OCI-LY7 (cell line): ENCODE data around the gene CAP1. TPM values are rescaled to one million over a fixed set of nuclear protein-coding genes. Genes with fewer than 3 reads are reported as not detected.
A peak's percentile ranks its signal among the peaks of the same experiment; 100 is the strongest.

Experiments
- BruUV-seq: library from RNA; stranded (reverse); fragments of 400-500 nt; replicated peaks from 2 replicates; lab custom pipeline; 2021; lab: Mats Ljungman, UMichigan
- CTCF ChIA-PET: fragments of 300-600 bp; sonication (Branson Sonifier 250); formaldehyde crosslinking; loops from one replicate; lab custom pipeline; 2022; ENCODE audit warnings: antibody characterized with exemption; ENCODE audit not compliant: unreplicated experiment; lab: Charles Lee
- POLR2A ChIA-PET: fragments of 300-600 bp; sonication (Branson Sonifier 250); formaldehyde crosslinking; loops from one replicate; lab custom pipeline; 2022; ENCODE audit warnings: antibody characterized with exemption; lab: Charles Lee
- DNase-seq: peaks from one replicate; pipeline ENCODE4 v3.0.0-alpha.2; 2015; ENCODE audit warnings: low spot score
- H2AFZ ChIP-seq: fragments of 200-600 bp; sonication (generic), shearing (Covaris generic); 2 replicates; pipeline ENCODE4 v1.6.1; 2014; ENCODE audit warnings: mild to moderate bottlenecking, antibody characterized with exemption, low read length, moderate library complexity
- H3K27ac ChIP-seq: fragments of 200-600 bp; sonication (generic); 2 replicates; pipeline ENCODE4 v1.5.1; 2014; ENCODE audit warnings: mixed run types, low read depth, mild to moderate bottlenecking, moderate library complexity, low read length, inconsistent platforms; ENCODE audit not compliant: poor library complexity, severe bottlenecking
- H3K36me3 ChIP-seq: fragments of 200-600 bp; sonication (generic); 2 replicates; pipeline ENCODE4 v1.6.1; 2014; ENCODE audit warnings: mild to moderate bottlenecking, antibody characterized with exemption, low read length, moderate library complexity, mixed read lengths; ENCODE audit not compliant: insufficient read depth
- H3K4me1 ChIP-seq: fragments of 200-600 bp; sonication (generic); 2 replicates; pipeline ENCODE4 v1.5.1; 2014; ENCODE audit warnings: mild to moderate bottlenecking, low read length; ENCODE audit not compliant: insufficient read depth, poor library complexity, severe bottlenecking
- H3K4me2 ChIP-seq: fragments of 200-600 bp; sonication (generic); 2 replicates; pipeline ENCODE4 v1.6.1; 2014; ENCODE audit warnings: mild to moderate bottlenecking, low read length
- H3K4me3 ChIP-seq: fragments of 200-600 bp; sonication (generic); 2 replicates; pipeline ENCODE4 v1.5.1; 2014; ENCODE audit warnings: mild to moderate bottlenecking, low read depth, low read length; ENCODE audit not compliant: poor library complexity, severe bottlenecking
- H3K79me2 ChIP-seq: fragments of 200-600 bp; sonication (generic); 2 replicates; pipeline ENCODE4 v1.6.1; 2016; ENCODE audit warnings: low read depth, mild to moderate bottlenecking, low read length, moderate library complexity, mixed read lengths; ENCODE audit not compliant: insufficient read depth
- H3K9me2 ChIP-seq: fragments of 200-600 bp; sonication (generic); 2 replicates; pipeline ENCODE4 v1.6.1; 2016; ENCODE audit warnings: mild to moderate bottlenecking, low read length, mixed read lengths; ENCODE audit not compliant: insufficient read depth
- H3K9me3 ChIP-seq: fragments of 200-600 bp; sonication (generic); 2 replicates; pipeline ENCODE4 v1.6.1; 2014; ENCODE audit warnings: mild to moderate bottlenecking, mixed run types, low read length, mixed read lengths
- H4K20me1 ChIP-seq: fragments of 200-600 bp; sonication (generic); 2 replicates; pipeline ENCODE4 v1.6.1; 2014; ENCODE audit warnings: mild to moderate bottlenecking, antibody characterized with exemption, low read length, moderate library complexity, mixed read lengths; ENCODE audit not compliant: insufficient read depth
- CTCF ChIP-seq: fragments of 200-600 bp; sonication (generic); conservative IDR thresholded peaks from 2 replicates; pipeline ENCODE4 v1.5.1; 2014; ENCODE audit warnings: mild to moderate bottlenecking, antibody characterized with exemption, low read length, moderate library complexity, mixed read lengths
- EZH2phosphoT487 ChIP-seq: fragments of 200-600 bp; sonication (generic); IDR thresholded peaks from 2 replicates; pipeline ENCODE4 v1.6.1; 2018; ENCODE audit warnings: low read depth, borderline replicate concordance, mild to moderate bottlenecking, mixed run types, antibody characterized with exemption, low read length, moderate library complexity, mixed read lengths
- intact Hi-C: fragments of 100-400 bp; cut with micrococcal nuclease; formaldehyde crosslinking; loops from one replicate; pipeline ENCODE4 v1.10.0; 2022; ENCODE audit not compliant: unreplicated experiment
- total RNA-seq, 2 experiments: library from RNA; depleted of rRNA in 1 of 2; stranded (reverse); fragments of >200 nt in 1 of 2; shearing (Covaris generic) in 1 of 2; gene quantifications; 2 replicates each; pipeline ENCODE4 v1.2.3, GENCODE V29; 2014 to 2022

CAP1 gene
- total RNA-seq, 2 experiments from 2014 or later = 193 to 296 TPM

DNA sequence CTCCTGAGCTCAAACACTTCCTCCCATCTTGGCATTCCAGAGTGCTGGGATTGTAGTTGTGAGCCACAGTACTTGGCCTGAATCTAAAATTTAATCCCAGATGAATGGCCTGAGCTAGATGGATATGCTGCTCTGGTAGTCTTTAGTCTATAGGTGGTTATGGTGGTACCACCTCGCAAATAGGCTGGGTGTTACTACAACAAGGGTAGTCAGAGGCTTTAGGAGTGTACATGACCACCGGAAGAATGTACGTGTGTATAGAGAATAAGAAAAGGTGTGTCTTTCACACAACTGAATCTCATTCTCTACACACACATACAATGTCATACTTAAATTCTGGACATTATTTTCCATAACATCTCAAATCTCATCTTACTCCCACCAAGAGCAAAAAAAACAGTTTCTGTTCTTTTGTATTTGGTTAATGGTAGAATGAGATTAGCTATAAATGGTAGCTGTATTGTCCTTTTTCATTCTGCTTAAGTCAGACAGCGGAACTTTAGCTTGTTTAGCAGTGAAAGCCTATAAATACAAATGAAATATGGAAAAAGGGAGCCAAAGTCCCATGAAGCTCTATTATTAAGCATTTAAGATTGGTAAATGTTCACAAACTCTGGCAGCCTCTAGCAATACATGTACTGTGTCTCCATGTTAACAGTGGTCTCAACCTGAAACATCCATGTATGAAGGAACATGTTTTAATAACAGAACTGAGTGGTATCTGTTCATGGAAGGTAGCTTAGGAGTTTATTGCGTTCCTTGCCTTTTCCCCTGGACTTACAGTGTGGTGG is 16.2 kb downstream of the CAP1 start:
- intact Hi-C loops = no loop called here
- Histone ChIP-seq H3K36me3 (peaks cover 67% of the 10 kb centered on the region), H3K4me3 (no peak overlapping the region), H3K4me2 (no peak overlapping the region), H3K79me2 (peaks cover 81% of the 10 kb centered on the region), H2AFZ (no peak overlapping the region), H3K4me1 (peaks cover 56% of the 10 kb centered on the region), H4K20me1 (0 out of 2 replicates have a peak, but pooled peaks cover 5% of the 10 kb centered on the region), H3K9me2 (no peaks in the 10 kb centered on the region), H3K27ac (no peak overlapping the region), H3K9me3 (no peaks in the 10 kb centered on the region)
- no peak for DNase-seq
- CTCF ChIA-PET = interaction anchor here (1.2 kb wide), 1 partner anchor 11 kb away, joined by 3 read pairs; no protein-coding TSS in a partner anchor
- TF ChIP-seq CTCF = no peak
- no TSS peak for BruUV-seq
- POLR2A ChIA-PET = interaction anchor here (0.6 to 2.2 kb wide), 5 partner anchors 9 to 771 kb away, joined by 3 to 13 read pairs (median 3); no protein-coding TSS in a partner anchor

GRCh38 chr1:40057310-40058030 is 16.9 kb downstream of the CAP1 start:
- peak overlapping the region; percentile 90 for H3K27ac ChIP-seq
- no peak overlapping the region for H3K4me2 ChIP-seq
- CTCF ChIA-PET = interaction anchor here (0.7 to 1.2 kb wide), 3 partner anchors 11 to 138 kb away, joined by 3 read pairs; no protein-coding TSS in a partner anchor
- H3K36me3 ChIP-seq = peaks cover 67% of the 10 kb centered on the region
- H3K4me1 ChIP-seq = peaks cover 64% of the 10 kb centered on the region
- H2AFZ ChIP-seq = no peak overlapping the region
- H3K9me3 ChIP-seq = no peaks in the 10 kb centered on the region
- POLR2A ChIA-PET = interaction anchor here (0.6 to 2.2 kb wide), 4 partner anchors 9 to 771 kb away, joined by 3 to 13 read pairs (median 3); no protein-coding TSS in a partner anchor
- no peak for TF ChIP-seq CTCF
- TF ChIP-seq EZH2phosphoT487 = no peak
- H3K79me2 ChIP-seq = peaks cover 81% of the 10 kb centered on the region
- no peak for DNase-seq
- H3K4me3 ChIP-seq = no peak overlapping the region
- no TSS peak for BruUV-seq
- intact Hi-C loops = no loop called here
- H3K9me2 ChIP-seq = no peaks in the 10 kb centered on the region
- no peaks in the 10 kb centered on the region for H4K20me1 ChIP-seq
